Activated CD8-positive, alpha-beta memory T cell treated with anti-CD3 and anti-CD28 coated beads for 4 hours (primary cell): ENCODE data around the gene POTEM.
"Not testable (repeated sequence)": the region's sequence is repeated elsewhere in the genome, so short reads cannot be mapped to it uniquely, and the experiment has no call there.

ENCODE experiments used
- DNase-seq, 2 donors: peaks; one replicate each; pipeline ENCODE4 v3.0.0-alpha.2; 2020; ENCODE audit warnings: low read depth in 2 of 2

POTEM gene

GRCh38 chr14:18967134-18967533, at the start of gene POTEM:
POTEM (plus strand) TSS chr14:18967434; CDS start chr14:18967486, 52 bp downstream.
- not testable (repeated sequence) for DNase-seq

GRCh38 chr14:18918345-18918744, 48.9 kb upstream of the POTEM start:
- DNase-seq = not testable (repeated sequence)

- DNase-seq = not testable (repeated sequence)
These were observed 47.2 kb upstream of the POTEM start for GRCh38 chr14:18920052-18920451.

- not testable (repeated sequence) for DNase-seq
These were observed 46.1 kb upstream of the POTEM start for GRCh38 chr14:18921055-18921701.

GRCh38 chr14:18936848-18937247, 30.4 kb upstream of the POTEM start:
- DNase-seq = not testable (repeated sequence)

- DNase-seq = not testable (repeated sequence)
These were observed 28.5 kb upstream of the POTEM start for GRCh38 chr14:18938733-18939132.

GRCh38 chr14:18949939-18950338, 17.3 kb upstream of the POTEM start:
- DNase-seq = not testable (repeated sequence)

- not testable (repeated sequence) for DNase-seq
These were observed 14.1 kb upstream of the POTEM start for GRCh38 chr14:18953085-18953484.

- DNase-seq = not testable (repeated sequence)
These were observed 11.4 kb upstream of the POTEM start for GRCh38 chr14:18955816-18956215.

GRCh38 chr14:18961576-18961975, 5.7 kb upstream of the POTEM start:
- not testable (repeated sequence) for DNase-seq

GRCh38 chr14:18962143-18962542, 5.1 kb upstream of the POTEM start:
- DNase-seq = not testable (repeated sequence)

GRCh38 chr14:18963276-18963675, 4.0 kb upstream of the POTEM start:
- not testable (repeated sequence) for DNase-seq

GRCh38 chr14:18964878-18965277, 2.4 kb upstream of the POTEM start:
- DNase-seq = not testable (repeated sequence)

GRCh38 chr14:19002566-19002965, 35.3 kb downstream of the POTEM start:
- not testable (repeated sequence) for DNase-seq

GRCh38 chr14:19006490-19006889, 39.3 kb downstream of the POTEM start:
- not testable (repeated sequence) for DNase-seq

- not testable (repeated sequence) for DNase-seq
These were observed 40.4 kb downstream of the POTEM start for GRCh38 chr14:19007678-19008077.

- not testable (repeated sequence) for DNase-seq
These were observed 43.8 kb downstream of the POTEM start for GRCh38 chr14:19011029-19011428.

- DNase-seq = not testable (repeated sequence)
These were observed 44.5 kb downstream of the POTEM start for GRCh38 chr14:19011703-19012102.

GRCh38 chr14:19015185-19015584, 48.0 kb downstream of the POTEM start:
- not testable (repeated sequence) for DNase-seq

- DNase-seq = not testable (repeated sequence)
These were observed 57.9 kb downstream of the POTEM start for GRCh38 chr14:19025080-19025589.

- DNase-seq = not testable (repeated sequence)
These were observed 59.6 kb downstream of the POTEM start for GRCh38 chr14:19026649-19027351.

GRCh38 chr14:19027895-19028294, 60.7 kb downstream of the POTEM start:
- not testable (repeated sequence) for DNase-seq
